Stimulated activated CD4-positive, alpha-beta T cell treated with anti-CD3 and anti-CD28 coated beads, TNF-alpha, amount 100 ng/mL, for 24 hours (primary cell): ENCODE results near the gene LRGUK.

Experiments used
- DNase-seq, 3 experiments: peaks; one replicate each; pipeline ENCODE4 v3.0.0-alpha.2; 2020; ENCODE audit warnings: low read depth in 3 of 3

Gene LRGUK

GRCh38 chr7:134126146-134126545 is 994 bp upstream of the LRGUK start:
- no peak for DNase-seq

GRCh38 chr7:134126596-134126965 is 559 bp upstream of the LRGUK start:
- no peak for DNase-seq

GRCh38 chr7:134128829-134129228 is 1.7 kb downstream of the LRGUK start:
- DNase-seq, result no peak

- DNase-seq, result no peak
These were observed 2.9 kb downstream of the LRGUK start for GRCh38 chr7:134129856-134130523.

- no peak for DNase-seq
These were observed 6.9 kb downstream of the LRGUK start for GRCh38 chr7:134134004-134134403.

- peak in 2 of 3 experiments; percentile 13 to 46 for DNase-seq
These were observed 14.0 kb downstream of the LRGUK start for GRCh38 chr7:134140889-134141867.

GRCh38 chr7:134141868-134142264 is 14.7 kb downstream of the LRGUK start:
- DNase-seq, result no peak

- no peak for DNase-seq
These were observed 26.5 kb downstream of the LRGUK start for GRCh38 chr7:134153493-134154136.

GRCh38 chr7:134154581-134155130 is 27.5 kb downstream of the LRGUK start:
- DNase-seq, result no peak

GRCh38 chr7:134155206-134155605 is 28.1 kb downstream of the LRGUK start:
- DNase-seq, result no peak

- DNase-seq, result no peak
These were observed 28.7 kb downstream of the LRGUK start for GRCh38 chr7:134155871-134156270.

- DNase-seq, result no peak
These were observed 38.1 kb downstream of the LRGUK start for GRCh38 chr7:134165252-134165651.

GRCh38 chr7:134167250-134167649 is 40.1 kb downstream of the LRGUK start:
- no peak for DNase-seq

- DNase-seq, result no peak
These were observed 40.7 kb downstream of the LRGUK start for GRCh38 chr7:134167841-134168240.

GRCh38 chr7:134174795-134175261 is 47.7 kb downstream of the LRGUK start:
- DNase-seq, result no peak

GRCh38 chr7:134175334-134176036 is 48.3 kb downstream of the LRGUK start:
- DNase-seq, result no peak

- DNase-seq, result no peak
These were observed 48.9 kb downstream of the LRGUK start for GRCh38 chr7:134176037-134176350.

GRCh38 chr7:134179036-134180011 is 52.2 kb downstream of the LRGUK start:
- no peak for DNase-seq

- DNase-seq, result no peak
These were observed 53.2 kb downstream of the LRGUK start for GRCh38 chr7:134180376-134180775.

GRCh38 chr7:134182078-134182477 is 54.9 kb downstream of the LRGUK start:
- no peak for DNase-seq
